A673 (cell line): ENCODE results near the gene CCDC92. TPM values are rescaled to one million over a fixed set of nuclear protein-coding genes. Genes with fewer than 3 reads are reported as not detected.
A peak's percentile ranks its signal among the peaks of the same experiment; 100 is the strongest.

ENCODE experiments used
- BruUV-seq: library from RNA; stranded (reverse); fragments of 400-500 nt; replicated peaks from 2 replicates; lab custom pipeline; 2021; lab: Mats Ljungman, UMichigan
- CTCF ChIA-PET: fragments of 300-600 bp; sonication (Branson Sonifier 250); formaldehyde crosslinking; loops from one replicate; lab custom pipeline; 2022; ENCODE audit warnings: antibody characterized with exemption; lab: Charles Lee
- POLR2A ChIA-PET: fragments of 300-600 bp; sonication (Branson Sonifier 250); formaldehyde crosslinking; loops from one replicate; lab custom pipeline; 2022; ENCODE audit warnings: antibody characterized with exemption; ENCODE audit not compliant: low non-redundant PET; lab: Charles Lee
- DNase-seq: peaks from one replicate; pipeline ENCODE4 v3.0.0-alpha.2; 2015; ENCODE audit warnings: low spot score
- H3K27ac ChIP-seq: fragments of 200-600 bp; sonication (generic); 2 replicates; pipeline ENCODE4 v1.5.1; 2016; ENCODE audit warnings: mixed run types, low read depth, mild to moderate bottlenecking, mixed read lengths, antibody characterized with exemption, low read length; ENCODE audit not compliant: poor library complexity, severe bottlenecking
- H3K27me3 ChIP-seq: fragments of 200-600 bp; sonication (generic); replicated peaks from 2 replicates; pipeline ENCODE4 v1.6.1; 2017; ENCODE audit warnings: mixed run types, low read depth, mild to moderate bottlenecking, mixed read lengths, antibody characterized with exemption, low read length; ENCODE audit not compliant: insufficient read depth, poor library complexity
- H3K36me3 ChIP-seq: fragments of 200-600 bp; sonication (generic); 2 replicates; pipeline ENCODE4 v1.6.1; 2016; ENCODE audit warnings: mixed run types, mild to moderate bottlenecking, mixed read lengths, antibody characterized with exemption, low read length; ENCODE audit not compliant: insufficient read depth, poor library complexity, severe bottlenecking
- H3K4me1 ChIP-seq: fragments of 200-600 bp; sonication (generic); 2 replicates; pipeline ENCODE4 v1.6.1; 2017; ENCODE audit warnings: mixed run types, mild to moderate bottlenecking, mixed read lengths, antibody characterized with exemption, low read length; ENCODE audit not compliant: insufficient read depth, poor library complexity, severe bottlenecking
- H3K4me3 ChIP-seq: fragments of 200-600 bp; sonication (generic); 2 replicates; pipeline ENCODE4 v1.5.1; 2016; ENCODE audit warnings: low read depth, mixed run types, mild to moderate bottlenecking, mixed read lengths, low read length; ENCODE audit not compliant: poor library complexity, severe bottlenecking
- H3K9me3 ChIP-seq: fragments of 200-600 bp; sonication (generic); 2 replicates; pipeline ENCODE4 v1.6.1; 2016; ENCODE audit warnings: mixed run types, low read depth, mild to moderate bottlenecking, mixed read lengths, antibody characterized with exemption, low read length; ENCODE audit not compliant: poor library complexity, severe bottlenecking
- EZH2 ChIP-seq: fragments of 200-600 bp; sonication (generic); IDR thresholded peaks from 2 replicates; pipeline ENCODE4 v1.6.1; 2017; ENCODE audit warnings: borderline replicate concordance, low read depth, mild to moderate bottlenecking, mixed read lengths, antibody characterized with exemption, low read length; ENCODE audit not compliant: poor library complexity, severe bottlenecking
- intact Hi-C: fragments of 100-400 bp; cut with micrococcal nuclease; formaldehyde crosslinking; loops from one replicate; pipeline ENCODE4 v1.10.0; 2022; ENCODE audit not compliant: unreplicated experiment
- total RNA-seq: library from RNA; stranded (reverse); gene quantifications from 2 replicates; pipeline ENCODE4 v1.2.3, GENCODE V29; 2021
- TF ChIP-seq, protein P1 (sequence below): fragments of 300-800, 200-600 bp; sonication (generic); conservative IDR thresholded peaks from 2 replicates; pipeline ENCODE4 v1.5.1; 2017; ENCODE audit warnings: low read depth, mild to moderate bottlenecking, antibody characterized with exemption, low read length, moderate library complexity, mixed read lengths

CCDC92 gene
- total RNA-seq, 1 experiment from 2014 or later: 28.7 TPM

DNA sequence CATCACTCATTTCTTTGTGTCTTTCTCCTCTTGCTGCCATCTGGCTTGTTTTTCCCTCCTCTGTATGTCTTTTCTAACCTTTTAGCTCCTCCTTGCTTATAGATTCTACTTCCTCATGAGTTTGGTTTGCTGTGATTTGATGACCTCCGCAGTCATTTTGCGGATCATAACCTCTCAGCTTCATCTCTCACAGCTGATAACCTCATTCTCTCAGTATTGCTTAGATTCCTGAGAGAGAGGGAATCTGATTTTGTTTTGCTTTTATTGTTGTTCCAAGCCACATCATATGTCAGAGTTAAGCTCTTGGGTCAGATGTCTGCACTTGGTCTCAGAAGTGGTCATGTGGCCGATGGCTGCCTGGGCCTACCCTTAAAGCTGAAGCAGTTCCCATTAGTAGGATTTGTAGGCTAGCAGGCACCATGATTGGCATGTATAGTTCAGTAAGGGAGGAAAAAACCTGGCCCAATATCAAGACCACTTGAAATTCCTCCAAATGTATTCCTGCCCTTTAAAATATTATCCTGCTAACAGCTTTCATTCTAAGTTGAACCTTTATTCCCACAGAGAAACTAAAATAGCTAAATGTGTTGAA lies 13.8 kb upstream of the CCDC92 start:
- DNase-seq: no peak
- Histone ChIP-seq H3K27me3 (no peaks in the 10 kb centered on the region), H3K4me1 (peaks cover 17% of the 10 kb centered on the region), H3K36me3 (peaks cover 31% of the 10 kb centered on the region), H3K4me3 (no peak overlapping the region), H3K27ac (no peak overlapping the region), H3K9me3 (no peaks in the 10 kb centered on the region)
- CTCF ChIA-PET: no interaction called here
- POLR2A ChIA-PET: interaction anchor here (0.5 kb wide), 1 partner anchor 68 kb away, joined by 3 read pairs; no protein-coding TSS in a partner anchor
- BruUV-seq: no TSS peak
- TF ChIP-seq, protein P1, sequence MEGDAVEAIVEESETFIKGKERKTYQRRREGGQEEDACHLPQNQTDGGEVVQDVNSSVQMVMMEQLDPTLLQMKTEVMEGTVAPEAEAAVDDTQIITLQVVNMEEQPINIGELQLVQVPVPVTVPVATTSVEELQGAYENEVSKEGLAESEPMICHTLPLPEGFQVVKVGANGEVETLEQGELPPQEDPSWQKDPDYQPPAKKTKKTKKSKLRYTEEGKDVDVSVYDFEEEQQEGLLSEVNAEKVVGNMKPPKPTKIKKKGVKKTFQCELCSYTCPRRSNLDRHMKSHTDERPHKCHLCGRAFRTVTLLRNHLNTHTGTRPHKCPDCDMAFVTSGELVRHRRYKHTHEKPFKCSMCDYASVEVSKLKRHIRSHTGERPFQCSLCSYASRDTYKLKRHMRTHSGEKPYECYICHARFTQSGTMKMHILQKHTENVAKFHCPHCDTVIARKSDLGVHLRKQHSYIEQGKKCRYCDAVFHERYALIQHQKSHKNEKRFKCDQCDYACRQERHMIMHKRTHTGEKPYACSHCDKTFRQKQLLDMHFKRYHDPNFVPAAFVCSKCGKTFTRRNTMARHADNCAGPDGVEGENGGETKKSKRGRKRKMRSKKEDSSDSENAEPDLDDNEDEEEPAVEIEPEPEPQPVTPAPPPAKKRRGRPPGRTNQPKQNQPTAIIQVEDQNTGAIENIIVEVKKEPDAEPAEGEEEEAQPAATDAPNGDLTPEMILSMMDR: no peak
- TF ChIP-seq EZH2: no peak
- intact Hi-C loops: no loop called here

DNA sequence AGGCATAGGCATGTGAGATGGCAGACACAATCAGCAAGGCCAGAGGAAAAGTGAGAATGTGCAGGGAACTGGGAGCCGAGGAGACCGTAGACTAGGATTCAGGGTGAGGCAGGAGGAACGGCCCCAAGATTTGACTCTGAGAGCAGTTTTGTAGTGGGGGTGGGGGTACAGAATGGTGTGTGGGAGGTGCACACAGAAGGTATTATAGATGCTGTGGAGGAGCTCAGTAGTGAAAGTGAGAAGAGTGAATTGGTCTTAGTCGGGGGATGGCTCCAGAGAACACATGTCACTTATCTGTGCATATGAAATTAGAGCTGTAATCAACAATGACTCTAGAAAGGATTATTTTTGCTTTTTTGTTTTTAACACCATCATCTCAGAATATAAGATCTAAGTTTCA lies 12.3 kb upstream of the CCDC92 start:
- ChIA-PET POLR2A (no interaction called here), CTCF (interaction anchor here (1.3 kb wide), 1 partner anchor 48 kb away, joined by 3 read pairs; no protein-coding TSS in a partner anchor)
- DNase-seq: no peak
- H3K9me3 ChIP-seq: no peaks in the 10 kb centered on the region
- TF ChIP-seq EZH2: no peak
- TF ChIP-seq, protein P1: no peak
- BruUV-seq: no TSS peak
- peaks cover 21% of the 10 kb centered on the region for H3K36me3 ChIP-seq
- peaks cover 13% of the 10 kb centered on the region for H3K4me1 ChIP-seq
- H3K27me3 ChIP-seq: no peaks in the 10 kb centered on the region
- H3K27ac ChIP-seq: no peak overlapping the region
- intact Hi-C loops: no loop called here
- H3K4me3 ChIP-seq: no peak overlapping the region

DNA sequence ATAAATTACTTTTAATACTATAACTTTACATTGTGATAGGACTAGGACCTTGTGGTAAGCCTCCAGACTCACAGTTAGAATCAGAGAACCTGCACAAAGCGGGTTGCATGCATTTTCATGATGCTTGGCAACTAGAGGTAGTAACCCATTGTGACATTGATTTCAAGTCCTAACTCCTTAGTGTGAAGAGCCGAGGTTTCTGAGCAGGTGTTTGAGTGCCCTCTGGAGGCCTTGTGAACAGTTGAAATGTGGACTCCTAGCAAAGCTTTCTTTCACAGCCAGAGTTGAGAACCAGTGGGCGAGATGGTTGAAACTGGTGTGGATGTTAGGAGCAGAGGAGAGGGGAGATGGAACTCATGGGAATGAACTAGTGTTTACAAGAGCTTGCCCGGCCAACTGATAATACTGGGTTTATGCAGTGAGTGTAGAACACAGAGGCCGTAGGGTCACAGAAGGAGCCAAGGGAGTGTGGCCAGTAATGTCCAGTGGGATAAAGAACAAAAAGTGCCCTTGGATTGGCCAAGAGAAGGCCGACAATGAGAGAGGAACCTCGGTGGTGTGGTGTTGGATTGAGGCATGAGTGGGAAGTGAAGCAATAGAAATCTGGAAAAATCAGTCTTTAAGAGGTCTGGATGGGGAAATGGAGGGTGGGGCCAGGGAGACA lies 11.3 kb upstream of the CCDC92 start:
- TF ChIP-seq, protein P1: peak; percentile 61
- TF ChIP-seq EZH2: no peak
- H3K36me3 ChIP-seq: peaks cover 12% of the 10 kb centered on the region
- DNase-seq: peak; percentile 68
- H3K4me3 ChIP-seq: no peak overlapping the region
- no peaks in the 10 kb centered on the region for H3K27me3 ChIP-seq
- no peaks in the 10 kb centered on the region for H3K9me3 ChIP-seq
- BruUV-seq: no TSS peak
- H3K4me1 ChIP-seq: peaks cover 13% of the 10 kb centered on the region
- intact Hi-C loops: no loop called here
- ChIA-PET POLR2A (no interaction called here), CTCF (interaction anchor here (1.3 kb wide), 1 partner anchor 49 kb away, joined by 3 read pairs; no protein-coding TSS in a partner anchor)
- no peak overlapping the region for H3K27ac ChIP-seq
